ENCODE data around the gene ACTN3.
A peak's percentile ranks its signal among the peaks of the same experiment; 100 is the strongest.
"Not testable (repeated sequence)": the region's sequence is repeated elsewhere in the genome, so short reads cannot be mapped to it uniquely, and the experiment has no call there.

The ACTN3 gene

DNA sequence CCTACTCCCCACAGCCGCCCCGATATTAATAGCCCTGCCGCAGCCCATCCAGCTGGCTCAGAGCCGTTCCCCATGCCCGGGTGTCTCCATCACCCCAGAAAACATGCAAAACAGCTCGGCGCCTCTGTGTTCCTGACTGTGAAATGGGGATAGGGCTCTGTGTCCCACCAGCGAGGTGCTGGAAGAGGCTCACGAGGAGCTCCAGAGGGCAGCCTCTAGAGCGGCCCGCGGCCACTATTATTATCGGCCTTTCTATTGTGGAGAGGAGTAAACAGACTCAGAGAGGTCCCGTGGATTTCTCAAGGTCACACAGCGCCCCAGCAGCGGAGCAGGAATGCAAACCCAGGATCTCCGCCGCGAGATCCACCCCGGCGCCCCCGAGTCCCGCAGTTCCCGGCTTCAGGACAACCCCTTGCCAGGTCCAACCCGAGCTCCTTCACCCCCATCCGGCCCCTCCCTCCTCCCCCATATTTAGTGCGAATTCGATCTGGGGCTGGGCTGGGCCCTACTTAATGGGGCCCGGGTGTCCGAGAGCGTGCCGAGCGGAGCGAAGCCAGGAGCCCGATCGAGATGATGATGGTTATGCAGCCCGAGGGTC, at the start of gene ACTN3:
ACTN3 (plus strand) TSS at position 536 of the 598 bp plus-strand sequence; CDS start at position 571, 35 bp downstream.
- peak; percentile 39 for DNase-seq (ENCODE audit: low spot score)

DNA sequence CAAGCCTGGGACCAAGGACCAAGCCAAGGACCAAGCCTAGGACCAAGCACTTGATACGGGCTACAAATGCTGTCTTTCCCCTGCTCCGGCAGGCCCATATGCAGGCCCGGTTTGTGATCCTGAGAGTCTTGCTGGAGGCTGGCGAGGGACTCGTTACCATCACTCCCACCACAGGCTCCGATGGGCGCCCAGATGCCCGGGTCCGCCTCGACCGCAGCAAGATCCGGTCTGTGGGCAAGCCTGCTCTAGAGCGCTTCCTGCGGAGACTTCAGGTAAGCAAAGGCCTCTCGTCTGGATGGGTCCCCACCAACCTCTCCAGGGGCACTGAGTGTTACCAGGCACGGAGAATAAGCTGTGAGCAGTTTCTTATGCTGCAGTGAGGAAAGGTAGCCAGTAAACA, 49.5 kb upstream of the ACTN3 start:
- no peak for DNase-seq (ENCODE audit: low spot score)

DNA sequence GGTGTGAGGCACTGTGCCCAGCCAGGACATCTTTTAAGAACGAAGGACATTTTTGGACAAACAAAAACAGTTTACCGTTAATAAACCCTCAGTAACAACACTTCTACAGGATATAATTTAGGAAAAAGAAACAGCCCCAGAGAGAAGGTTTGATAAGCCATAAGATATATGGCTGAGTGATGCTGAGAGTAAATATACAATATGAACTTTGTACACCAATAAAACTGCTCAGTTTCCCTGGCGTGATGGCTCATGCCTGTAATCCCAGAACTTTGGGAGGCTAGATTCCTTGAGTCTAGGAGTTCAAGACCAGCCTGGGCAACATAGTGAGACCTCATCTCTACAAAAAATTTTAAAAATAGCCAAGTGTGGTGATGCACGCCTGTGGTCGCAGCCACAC, 48.2 kb upstream of the ACTN3 start:
- DNase-seq (ENCODE audit: low spot score): no peak

DNA sequence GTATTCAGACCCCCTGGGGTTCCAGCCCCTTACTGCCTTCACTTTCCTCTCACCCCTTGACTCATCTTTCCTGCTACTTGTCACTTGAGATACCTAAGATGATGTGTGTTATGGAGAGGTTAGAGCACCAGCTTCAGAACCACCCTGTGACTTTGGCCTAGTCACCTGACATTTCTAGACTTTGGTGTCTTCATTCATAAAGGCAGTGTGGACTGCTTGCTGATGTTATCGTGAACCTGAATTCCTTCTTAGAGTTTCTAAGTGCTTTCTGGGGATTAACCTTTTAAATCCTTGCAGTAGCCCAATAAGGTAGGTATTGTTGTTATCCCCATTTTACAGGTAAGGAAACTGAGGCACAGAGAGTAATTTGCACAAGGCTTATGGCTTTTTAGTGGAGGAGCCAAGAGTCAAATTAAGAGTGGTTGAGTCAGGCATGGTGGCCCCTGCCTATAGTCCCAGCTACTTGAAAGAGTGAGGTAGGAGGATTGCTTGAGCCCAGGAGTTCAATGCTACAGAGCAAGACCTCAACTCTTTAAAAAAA, 41.4 kb upstream of the ACTN3 start:
- DNase-seq (ENCODE audit: low spot score): no peak

GRCh38 chr11:66509131-66509561, 37.6 kb upstream of the ACTN3 start:
- no peak for DNase-seq (ENCODE audit: low spot score)

GRCh38 chr11:66510271-66510989, 36.3 kb upstream of the ACTN3 start, which contains the start of gene BBS1:
Gene BBS1, plus strand, starts transcription at chr11:66510635. Its CDS starts 25 bp downstream, at chr11:66510660.
- DNase-seq (ENCODE audit: low spot score): peak; percentile 92

GRCh38 chr11:66510990-66511339, 35.7 kb upstream of the ACTN3 start:
- no peak for DNase-seq (ENCODE audit: low spot score)

DNA sequence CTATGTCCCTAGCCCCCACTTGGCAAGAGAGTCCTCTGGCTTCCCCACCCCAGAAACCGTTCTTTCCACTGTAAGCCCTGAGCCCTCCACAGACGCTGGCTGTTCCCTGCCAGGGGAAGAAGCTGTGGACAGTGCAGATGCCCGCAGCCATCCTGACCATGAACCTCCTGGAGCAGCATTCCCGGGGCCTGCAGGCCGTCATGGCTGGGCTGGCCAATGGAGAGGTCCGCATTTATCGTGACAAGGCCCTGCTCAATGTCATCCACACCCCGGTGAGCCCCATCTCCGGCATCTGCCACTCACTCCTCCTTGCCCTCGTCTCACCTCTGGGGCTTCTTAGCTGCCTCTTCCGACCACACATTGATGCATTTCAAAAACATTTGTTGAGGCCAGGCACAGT, 23.1 kb upstream of the ACTN3 start:
- DNase-seq (ENCODE audit: low spot score): no peak

DNA sequence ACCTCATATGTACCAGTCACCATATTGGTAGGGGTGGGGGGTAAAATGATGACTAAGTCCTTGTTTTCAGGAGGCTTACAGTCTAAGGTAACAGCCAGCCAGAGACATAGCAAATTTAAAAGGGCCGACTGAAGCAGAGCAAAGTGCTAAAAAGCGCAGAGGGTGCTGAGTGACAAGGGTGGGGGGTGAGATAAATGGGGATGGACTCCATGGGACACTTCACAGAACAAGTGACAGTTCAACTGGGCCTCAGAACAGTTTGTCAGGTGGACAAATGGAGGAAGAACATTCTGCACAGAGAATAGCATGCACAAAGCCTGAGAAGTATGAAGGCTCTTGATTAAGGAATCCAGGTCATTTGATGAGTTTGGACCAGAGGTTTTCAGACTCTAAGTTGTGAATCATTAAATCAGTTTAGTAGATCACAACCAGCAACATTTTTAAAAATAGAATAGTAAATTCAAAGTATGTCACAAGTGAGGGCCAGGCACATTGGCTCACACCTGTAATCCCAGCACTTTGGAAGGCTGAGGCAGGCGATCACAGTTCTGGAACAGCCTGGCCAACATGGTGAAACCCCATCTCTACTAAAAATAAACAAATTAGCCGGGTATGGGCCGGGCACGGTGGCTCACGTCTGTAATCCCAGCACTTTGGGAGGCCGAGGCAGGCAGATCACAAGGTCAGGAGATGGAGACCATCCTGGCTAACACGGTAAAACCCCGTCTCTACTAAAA, 22.2 kb upstream of the ACTN3 start:
- no peak for DNase-seq (ENCODE audit: low spot score)

GRCh38 chr11:66529069-66529468, 17.6 kb upstream of the ACTN3 start:
- no peak for DNase-seq (ENCODE audit: low spot score)

DNA sequence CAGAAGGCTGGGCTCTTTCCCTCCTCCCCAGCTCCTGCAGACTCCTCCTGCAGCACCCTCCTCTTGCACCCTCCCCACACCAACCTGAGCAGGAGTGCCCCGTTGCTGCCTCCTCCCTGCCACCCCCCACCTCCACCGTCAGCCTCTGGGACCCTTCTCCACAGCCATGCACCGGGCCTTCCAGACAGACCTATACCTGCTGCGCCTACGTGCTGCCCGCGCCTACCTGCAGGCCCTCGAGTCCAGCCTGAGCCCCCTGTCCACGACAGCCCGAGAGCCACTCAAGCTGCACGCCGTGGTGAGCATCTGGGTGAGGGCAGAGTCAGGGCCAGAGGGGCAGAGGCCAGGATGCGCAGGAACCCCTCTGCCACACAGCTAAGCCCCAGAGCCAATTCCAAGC, 17.0 kb upstream of the ACTN3 start:
- DNase-seq (ENCODE audit: low spot score): no peak

GRCh38 chr11:66530927-66531709, 15.6 kb upstream of the ACTN3 start:
- DNase-seq (ENCODE audit: low spot score): no peak

DNA sequence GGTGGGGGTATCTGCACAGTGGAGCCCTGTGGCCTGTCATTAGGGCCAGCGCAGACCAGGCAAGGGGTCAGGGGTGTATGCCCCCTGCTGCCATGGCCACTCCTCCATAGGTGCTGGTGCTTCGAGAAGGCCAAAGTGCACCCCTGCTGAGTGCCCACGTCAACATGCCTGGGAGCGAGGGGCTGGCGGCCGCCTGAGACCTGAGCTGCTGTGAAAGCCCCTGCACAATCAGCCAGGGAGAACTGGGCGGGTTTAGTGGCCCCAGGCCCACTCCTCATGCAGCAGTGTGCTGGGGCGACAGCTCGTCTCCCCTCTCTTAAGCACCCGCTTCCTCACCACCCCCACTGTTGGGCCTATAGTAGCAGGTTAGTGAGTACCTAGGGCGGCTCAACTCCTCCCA, 14.9 kb upstream of the ACTN3 start:
- DNase-seq (ENCODE audit: low spot score): no peak

GRCh38 chr11:66532784-66533183, 13.9 kb upstream of the ACTN3 start:
- no peak for DNase-seq (ENCODE audit: low spot score)

DNA sequence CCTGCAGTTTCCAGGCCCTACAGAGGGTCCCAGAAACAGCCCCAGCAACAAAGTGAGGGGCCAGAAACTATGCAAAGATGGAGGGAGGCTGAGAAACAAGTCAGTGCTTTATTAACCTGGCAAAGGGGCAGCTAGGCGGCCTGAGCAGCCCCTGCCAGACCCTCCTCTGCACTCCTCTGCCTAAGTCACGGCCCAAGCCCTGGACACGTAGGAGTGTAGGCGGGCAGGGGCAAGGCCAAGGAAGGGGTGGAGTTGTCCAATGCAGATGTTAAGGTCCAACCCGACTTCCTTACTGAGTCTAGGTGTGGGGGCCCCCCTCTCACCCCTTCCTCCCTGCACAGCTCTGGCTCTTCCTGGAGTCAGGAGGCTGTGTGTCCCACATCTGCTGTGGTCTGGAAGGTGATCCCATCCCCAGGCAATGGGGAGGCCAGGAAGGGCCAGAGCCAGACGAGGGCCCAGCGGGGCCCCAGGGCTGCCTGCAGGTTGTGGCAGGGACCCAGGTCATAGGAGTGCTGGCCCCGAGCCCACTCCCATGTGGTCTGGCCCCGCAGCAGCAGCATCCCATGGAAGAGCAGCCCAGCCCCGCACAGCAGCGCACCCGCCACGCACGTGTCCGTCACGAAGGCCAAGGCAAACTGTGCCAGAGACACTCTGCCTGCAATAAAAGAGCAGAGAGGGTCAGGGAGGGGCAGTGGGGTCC, 7.4 kb upstream of the ACTN3 start:
- no peak for DNase-seq (ENCODE audit: low spot score)

- no peak for DNase-seq (ENCODE audit: low spot score)
Observed at GRCh38 chr11:66539870-66540213, 6.9 kb upstream of the ACTN3 start.

DNA sequence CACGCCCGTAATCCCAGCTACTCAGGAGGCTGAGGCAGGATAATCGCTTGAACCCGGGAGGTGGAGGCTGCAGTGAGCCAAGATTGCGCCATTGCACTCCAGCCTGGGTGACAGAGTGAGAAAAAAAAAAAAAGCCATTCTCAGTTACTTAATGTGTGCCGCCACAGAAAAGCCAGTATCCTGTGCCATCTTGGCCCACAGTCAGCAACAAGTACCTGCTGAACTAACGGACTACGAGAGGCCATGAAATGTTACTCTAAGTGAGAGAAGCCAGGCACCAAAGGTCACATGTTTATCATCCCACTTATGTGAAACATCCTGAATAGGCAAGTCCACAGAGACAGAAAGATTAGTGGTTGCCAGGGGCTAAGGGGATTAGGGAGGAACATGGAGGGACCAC, 6.1 kb upstream of the ACTN3 start:
- not testable (repeated sequence) for DNase-seq (ENCODE audit: low spot score)

DNA sequence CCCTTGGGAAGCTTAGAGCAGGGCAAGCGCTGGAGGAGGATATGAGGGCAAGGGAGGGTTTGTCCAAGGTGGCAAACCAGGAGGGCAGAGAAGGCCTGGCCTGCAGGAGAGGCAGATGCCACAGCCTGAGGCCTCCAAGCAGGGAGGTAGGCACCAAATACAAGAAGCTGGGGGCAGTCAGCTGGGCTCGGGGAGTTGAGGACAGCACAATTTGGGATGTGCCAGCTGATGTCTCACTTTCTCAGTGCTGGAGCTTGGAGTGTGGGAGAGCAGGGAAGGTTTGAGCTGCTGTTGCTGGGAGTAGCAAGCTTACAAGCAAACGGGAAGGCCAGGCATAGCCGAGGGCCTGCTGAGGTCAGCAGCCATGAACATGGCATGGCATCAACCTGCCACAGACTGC, 4.8 kb upstream of the ACTN3 start:
- no peak for DNase-seq (ENCODE audit: low spot score)

GRCh38 chr11:66542362-66542761, 4.3 kb upstream of the ACTN3 start:
- DNase-seq (ENCODE audit: low spot score): peak; percentile 49

- DNase-seq (ENCODE audit: low spot score): peak; percentile 72
Observed at GRCh38 chr11:66543263-66544107, 3.2 kb upstream of the ACTN3 start.

DNA sequence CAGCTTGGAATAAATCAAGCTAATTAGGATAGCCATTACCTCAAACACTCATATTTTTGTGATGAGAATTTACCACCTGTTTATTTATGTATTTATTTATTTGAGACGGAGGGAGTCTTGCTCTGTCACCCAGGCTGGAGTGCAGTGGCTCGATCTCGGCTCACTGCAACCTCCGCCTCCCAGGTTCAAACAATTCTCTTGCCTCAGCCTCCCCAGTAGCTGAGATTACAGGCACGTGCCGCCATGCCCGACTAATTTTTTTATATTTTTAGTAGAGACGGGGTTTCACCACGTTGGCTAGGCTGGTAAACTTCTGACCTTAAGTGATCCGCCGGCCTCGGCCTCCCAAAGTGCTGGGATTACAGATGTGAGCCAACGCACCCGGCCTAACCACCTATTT, 1.8 kb upstream of the ACTN3 start:
- DNase-seq (ENCODE audit: low spot score): not testable (repeated sequence)

All from AG08396 (cell line).